ENCODE data around the gene ARMC12.

DNA sequence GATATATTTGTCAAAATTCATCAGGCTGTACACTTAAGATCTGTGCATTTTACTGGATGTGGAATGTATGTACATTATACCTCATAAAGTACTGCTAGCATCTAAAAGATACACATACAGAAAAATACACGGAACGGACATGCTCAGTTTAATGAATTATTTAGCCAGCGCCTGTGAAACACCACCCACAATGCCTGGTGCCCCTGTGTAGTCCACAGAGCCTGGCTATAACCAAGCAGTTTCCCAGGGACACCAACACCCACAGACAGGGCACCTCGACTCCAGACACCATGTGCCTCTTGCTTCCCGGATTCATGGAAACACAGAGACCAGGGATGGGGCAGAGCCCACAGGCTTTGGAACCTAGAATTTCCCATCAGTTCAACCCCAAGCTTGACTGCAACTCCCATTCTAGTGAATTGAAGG lies 17.4 kb upstream of the ARMC12 start:
- TF ChIP-seq, protein P1, sequence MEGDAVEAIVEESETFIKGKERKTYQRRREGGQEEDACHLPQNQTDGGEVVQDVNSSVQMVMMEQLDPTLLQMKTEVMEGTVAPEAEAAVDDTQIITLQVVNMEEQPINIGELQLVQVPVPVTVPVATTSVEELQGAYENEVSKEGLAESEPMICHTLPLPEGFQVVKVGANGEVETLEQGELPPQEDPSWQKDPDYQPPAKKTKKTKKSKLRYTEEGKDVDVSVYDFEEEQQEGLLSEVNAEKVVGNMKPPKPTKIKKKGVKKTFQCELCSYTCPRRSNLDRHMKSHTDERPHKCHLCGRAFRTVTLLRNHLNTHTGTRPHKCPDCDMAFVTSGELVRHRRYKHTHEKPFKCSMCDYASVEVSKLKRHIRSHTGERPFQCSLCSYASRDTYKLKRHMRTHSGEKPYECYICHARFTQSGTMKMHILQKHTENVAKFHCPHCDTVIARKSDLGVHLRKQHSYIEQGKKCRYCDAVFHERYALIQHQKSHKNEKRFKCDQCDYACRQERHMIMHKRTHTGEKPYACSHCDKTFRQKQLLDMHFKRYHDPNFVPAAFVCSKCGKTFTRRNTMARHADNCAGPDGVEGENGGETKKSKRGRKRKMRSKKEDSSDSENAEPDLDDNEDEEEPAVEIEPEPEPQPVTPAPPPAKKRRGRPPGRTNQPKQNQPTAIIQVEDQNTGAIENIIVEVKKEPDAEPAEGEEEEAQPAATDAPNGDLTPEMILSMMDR (IDR thresholded peaks at IDR 0.05): no peak
- no peak for TF ChIP-seq POLR2A (IDR thresholded peaks at IDR 0.05)

Measured in uterus (tissue), 2 donors.